Thyroid gland (tissue), 4 donors: ENCODE results near the gene KATNAL2. TPM values are rescaled to one million over a fixed set of nuclear protein-coding genes. Genes with fewer than 3 reads are reported as not detected.

Source experiments
- DNase-seq, 2 donors: peaks; one replicate each; pipeline ENCODE4 v3.0.0-alpha.2; 2019
- H3K27ac ChIP-seq, 3 donors: fragments of 200-600 bp; sonication (generic); 1 replicate in 2 of 3; 2 replicates in 1 of 3; pipeline ENCODE4 v1.5.1; 2016 to 2019; ENCODE audit warnings: mild to moderate bottlenecking in 1 of 3, moderate library complexity in 1 of 3
- H3K27me3 ChIP-seq: fragments of 200-600 bp; sonication (generic); one replicate; pipeline ENCODE4 v1.5.1; 2019
- H3K36me3 ChIP-seq, 2 donors: fragments of 200-600 bp; sonication (generic); one replicate each; pipeline ENCODE4 v1.5.1; 2016 to 2019
- H3K4me1 ChIP-seq, 2 donors: fragments of 200-600 bp; sonication (generic); one replicate each; pipeline ENCODE4 v1.5.1; 2017 to 2019
- H3K4me3 ChIP-seq, 3 donors: fragments of 200-600 bp; sonication (generic); replicated peaks in 1 of 3; 1 replicate in 2 of 3; 2 replicates in 1 of 3; pipeline ENCODE4 v1.5.1; 2016; ENCODE audit warnings: mild to moderate bottlenecking in 1 of 3
- H3K9me3 ChIP-seq: fragments of 200-600 bp; sonication (generic); one replicate; pipeline ENCODE4 v1.5.1; 2017
- CTCF ChIP-seq, 6 experiments: fragments of 200-600 bp in 3 of 6; fragments of 450-650 bp in 3 of 6; sonication (generic) in 3 of 6; IDR thresholded peaks; one replicate each; pipeline ENCODE4 v1.5.1; 2016 to 2019; ENCODE audit warnings: antibody characterized with exemption in 6 of 6, mild to moderate bottlenecking in 2 of 6, inconsistent platforms in 1 of 6, moderate library complexity in 1 of 6
- POLR2A ChIP-seq, 2 donors: fragments of 450-650 bp; IDR thresholded peaks; one replicate each; pipeline ENCODE4 v1.6.1; 2017; ENCODE audit warnings: antibody characterized with exemption in 2 of 2, mild to moderate bottlenecking in 2 of 2, moderate library complexity in 1 of 2
- WGBS, 2 donors: methylation state at CpG; one replicate each; pipeline ENCODE4 v1.1.5; 2017; 5-methylcytosine and 5-hydroxymethylcytosine counted together
- intact Hi-C: fragments of 100-400 bp; cut with DNase I; formaldehyde crosslinking; loops from one replicate; pipeline ENCODE4 v1.15.1; 2023
- total RNA-seq, 4 donors: library from RNA; depleted of rRNA; stranded (reverse); fragments of >200 nt; gene quantifications; one replicate each; pipeline ENCODE4 v1.2.3, GENCODE V29; 2016

Gene KATNAL2
- total RNA-seq, 4 donors from 2014 or later = 11.3 to 104 (median 63.3) TPM

GRCh38 chr18:47077111-47077510 lies 159.7 kb downstream of the KATNAL2 start:
- Histone ChIP-seq H3K9me3 (no peaks in the 10 kb centered on the region), H3K36me3 (peaks cover 0 to 7% of the 10 kb centered on the region in 2 donors), H3K27me3 (no peaks in the 10 kb centered on the region), H3K4me1 (no peaks in the 10 kb centered on the region), H3K4me3 (no peak overlapping the region), H3K27ac (no peak overlapping the region)
- intact Hi-C loops = no loop called here
- no peak for DNase-seq
- TF ChIP-seq POLR2A (IDR thresholded peaks at IDR 0.05) (no peak), CTCF (IDR thresholded peaks at IDR 0.05) (no peak)
- WGBS, 2 donors = 85 to 87% methylated on average over 7 of the region's 7 CpGs

GRCh38 chr18:47080872-47081271 lies 163.5 kb downstream of the KATNAL2 start:
- Histone ChIP-seq H3K9me3 (no peaks in the 10 kb centered on the region), H3K4me3 (no peak overlapping the region), H3K36me3 (peaks cover 0 to 7% of the 10 kb centered on the region in 2 donors), H3K27me3 (no peaks in the 10 kb centered on the region), H3K4me1 (no peaks in the 10 kb centered on the region), H3K27ac (no peak overlapping the region)
- 96% methylated on average over 2 of the region's 2 CpGs for WGBS, 2 donors
- TF ChIP-seq CTCF (IDR thresholded peaks at IDR 0.05) (no peak), POLR2A (IDR thresholded peaks at IDR 0.05) (no peak)
- intact Hi-C loops = no loop called here
- DNase-seq = no peak

DNA sequence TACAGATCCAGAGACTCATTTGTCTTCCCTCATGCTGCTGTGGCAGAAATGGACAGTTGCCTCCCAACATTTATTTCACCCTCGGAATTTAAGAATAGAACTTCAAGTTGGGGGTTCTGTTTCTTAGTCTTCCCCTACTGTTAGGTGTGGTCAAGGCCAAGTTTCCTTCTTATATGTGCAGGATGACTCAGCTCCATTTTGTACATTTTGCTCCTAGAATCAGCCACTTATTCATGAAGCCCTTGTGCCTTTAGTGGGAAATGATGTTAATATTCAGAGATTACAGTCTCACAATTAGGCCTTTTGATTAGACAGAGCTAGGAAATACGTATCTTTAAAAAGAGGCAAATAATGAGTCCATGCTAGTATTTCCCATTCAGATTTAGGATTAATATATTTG lies 164.2 kb downstream of the KATNAL2 start:
- intact Hi-C loops = no loop called here
- no peaks in the 10 kb centered on the region for H3K9me3 ChIP-seq
- WGBS, 2 donors = 90 to 93% methylated on average over 2 of the region's 2 CpGs
- no peaks in the 10 kb centered on the region for H3K27me3 ChIP-seq
- no peaks in the 10 kb centered on the region for H3K4me1 ChIP-seq
- H3K36me3 ChIP-seq = peaks cover 0 to 7% of the 10 kb centered on the region in 2 donors
- DNase-seq = no peak
- no peak for TF ChIP-seq POLR2A (IDR thresholded peaks at IDR 0.05)
- TF ChIP-seq CTCF (IDR thresholded peaks at IDR 0.05) = no peak
- H3K27ac ChIP-seq = no peak overlapping the region
- H3K4me3 ChIP-seq = no peak overlapping the region

GRCh38 chr18:47087676-47088075 lies 170.3 kb downstream of the KATNAL2 start:
- WGBS, 2 donors = 91 to 93% methylated on average over 5 of the region's 5 CpGs
- TF ChIP-seq POLR2A (IDR thresholded peaks at IDR 0.05) = no peak
- TF ChIP-seq CTCF (IDR thresholded peaks at IDR 0.05) = no peak

GRCh38 chr18:47095810-47096209 lies 178.4 kb downstream of the KATNAL2 start:
- H3K27ac ChIP-seq = no peak overlapping the region
- no peaks in the 10 kb centered on the region for H3K36me3 ChIP-seq
- no peak for DNase-seq
- TF ChIP-seq CTCF (IDR thresholded peaks at IDR 0.05) (no peak), POLR2A (IDR thresholded peaks at IDR 0.05) (no peak)
- intact Hi-C loops = loop anchor here (5.0 kb wide), 1 partner anchor 111 kb away; no protein-coding TSS in a partner anchor
- H3K9me3 ChIP-seq = no peaks in the 10 kb centered on the region
- H3K27me3 ChIP-seq = no peaks in the 10 kb centered on the region
- no peaks in the 10 kb centered on the region for H3K4me1 ChIP-seq
- 75 to 77% methylated on average over 3 of the region's 3 CpGs for WGBS, 2 donors
- H3K4me3 ChIP-seq = no peak overlapping the region

More at GRCh38 chr18:47087676-47088075, 170.3 kb downstream of the KATNAL2 start:
- no peaks in the 10 kb centered on the region for H3K4me1 ChIP-seq
- intact Hi-C loops = no loop called here
- no peaks in the 10 kb centered on the region for H3K36me3 ChIP-seq
- no peak for DNase-seq
- no peak overlapping the region for H3K4me3 ChIP-seq
- H3K27ac ChIP-seq = no peak overlapping the region
- no peaks in the 10 kb centered on the region for H3K27me3 ChIP-seq
- no peaks in the 10 kb centered on the region for H3K9me3 ChIP-seq
